Measurements from ENCODE around the gene SLC24A4. TPM values are rescaled to one million over a fixed set of nuclear protein-coding genes. Genes with fewer than 3 reads are reported as not detected.

The SLC24A4 gene
- total RNA-seq, 2 donors from 2014 or later = 2.7 to 4.4 TPM

GRCh38 chr14:92308716-92309115 is 14.2 kb upstream of the SLC24A4 start:
- ATAC-seq (ENCODE audit: insufficient number of reproducible peaks, low FRiP score, low read depth) = no peak
- H3K36me3 ChIP-seq = no peaks in the 10 kb centered on the region
- TF ChIP-seq, protein P1, sequence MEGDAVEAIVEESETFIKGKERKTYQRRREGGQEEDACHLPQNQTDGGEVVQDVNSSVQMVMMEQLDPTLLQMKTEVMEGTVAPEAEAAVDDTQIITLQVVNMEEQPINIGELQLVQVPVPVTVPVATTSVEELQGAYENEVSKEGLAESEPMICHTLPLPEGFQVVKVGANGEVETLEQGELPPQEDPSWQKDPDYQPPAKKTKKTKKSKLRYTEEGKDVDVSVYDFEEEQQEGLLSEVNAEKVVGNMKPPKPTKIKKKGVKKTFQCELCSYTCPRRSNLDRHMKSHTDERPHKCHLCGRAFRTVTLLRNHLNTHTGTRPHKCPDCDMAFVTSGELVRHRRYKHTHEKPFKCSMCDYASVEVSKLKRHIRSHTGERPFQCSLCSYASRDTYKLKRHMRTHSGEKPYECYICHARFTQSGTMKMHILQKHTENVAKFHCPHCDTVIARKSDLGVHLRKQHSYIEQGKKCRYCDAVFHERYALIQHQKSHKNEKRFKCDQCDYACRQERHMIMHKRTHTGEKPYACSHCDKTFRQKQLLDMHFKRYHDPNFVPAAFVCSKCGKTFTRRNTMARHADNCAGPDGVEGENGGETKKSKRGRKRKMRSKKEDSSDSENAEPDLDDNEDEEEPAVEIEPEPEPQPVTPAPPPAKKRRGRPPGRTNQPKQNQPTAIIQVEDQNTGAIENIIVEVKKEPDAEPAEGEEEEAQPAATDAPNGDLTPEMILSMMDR (IDR thresholded peaks at IDR 0.05) = no peak
- H3K27ac ChIP-seq = no peak overlapping the region
- no peak overlapping the region for H3K4me3 ChIP-seq
- H3K4me1 ChIP-seq (ENCODE audit: control insufficient read depth in 1 of 2, low read depth in 2 of 2) = no peaks in the 10 kb centered on the region
- no peak for DNase-seq (ENCODE audit: low spot score)
- no peaks in the 10 kb centered on the region for H3K27me3 ChIP-seq (replicated peaks; ENCODE audit: insufficient read depth)
- no peaks in the 10 kb centered on the region for H3K9me3 ChIP-seq

DNA sequence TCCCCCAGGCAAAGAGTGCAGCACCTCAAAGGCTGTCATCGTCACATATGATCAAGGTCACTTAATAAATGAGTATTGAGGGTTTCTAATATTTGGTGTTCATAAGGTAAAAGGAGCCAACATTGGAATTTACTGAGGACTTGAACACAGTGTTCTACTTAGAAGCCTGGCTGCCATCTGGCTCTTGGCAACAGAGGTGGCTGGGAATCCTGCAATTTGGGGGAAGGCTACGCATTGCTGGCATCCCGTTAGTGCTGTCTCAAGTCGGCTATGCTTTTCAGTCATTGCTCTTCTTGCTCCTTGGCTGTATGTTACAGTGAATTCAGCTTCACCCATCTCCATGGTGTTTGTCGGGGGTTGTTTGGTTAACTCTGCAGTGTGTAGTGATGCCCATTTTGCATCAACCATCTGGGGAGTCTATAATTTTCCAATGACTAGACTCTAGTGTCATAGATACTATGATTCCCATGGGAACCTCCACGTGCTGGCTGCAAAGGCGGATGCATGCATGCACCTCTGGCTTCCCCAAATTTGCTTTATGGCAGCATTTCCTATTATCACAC is 12.9 kb upstream of the SLC24A4 start:
- no peak for ATAC-seq (ENCODE audit: insufficient number of reproducible peaks, low FRiP score, low read depth)
- H3K4me1 ChIP-seq (ENCODE audit: control insufficient read depth in 1 of 2, low read depth in 2 of 2) = no peaks in the 10 kb centered on the region
- no peaks in the 10 kb centered on the region for H3K9me3 ChIP-seq
- TF ChIP-seq, protein P1 (IDR thresholded peaks at IDR 0.05) = no peak
- no peaks in the 10 kb centered on the region for H3K27me3 ChIP-seq (replicated peaks; ENCODE audit: insufficient read depth)
- H3K4me3 ChIP-seq = no peak overlapping the region
- H3K27ac ChIP-seq = no peak overlapping the region
- H3K36me3 ChIP-seq = no peaks in the 10 kb centered on the region
- no peak for DNase-seq (ENCODE audit: low spot score)

DNA sequence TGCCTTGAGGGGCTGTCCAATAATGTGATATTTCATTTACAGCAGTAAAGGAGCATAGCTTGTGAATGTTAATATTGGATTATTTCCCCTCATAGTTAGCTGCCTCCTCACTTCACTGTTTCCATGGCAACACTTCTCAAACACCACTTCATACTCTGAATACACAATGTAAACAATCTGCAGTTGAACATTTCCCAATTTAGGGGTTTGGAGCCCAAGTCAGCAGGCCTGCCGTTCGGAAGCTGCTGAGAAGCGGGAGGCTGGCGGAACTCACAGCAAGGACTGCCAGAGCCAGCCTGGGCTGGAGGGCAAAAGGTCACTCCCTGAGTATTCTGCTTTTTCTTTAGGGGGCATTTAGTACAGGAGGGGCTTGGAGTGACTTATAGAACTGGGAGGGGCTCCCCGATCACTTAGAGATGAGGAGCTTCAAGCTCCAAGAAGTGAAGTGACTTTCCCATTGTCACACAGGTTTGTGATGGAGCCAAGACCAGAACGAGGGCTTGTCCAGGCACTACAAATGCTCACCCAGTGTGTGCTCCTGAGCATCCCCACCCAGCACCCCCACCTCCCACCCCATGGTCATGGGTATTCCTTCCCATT is 12.1 kb upstream of the SLC24A4 start:
- H3K4me3 ChIP-seq = no peak overlapping the region
- ATAC-seq (ENCODE audit: insufficient number of reproducible peaks, low FRiP score, low read depth) (no peak), DNase-seq (ENCODE audit: low spot score) (no peak)
- no peaks in the 10 kb centered on the region for H3K4me1 ChIP-seq (ENCODE audit: control insufficient read depth in 1 of 2, low read depth in 2 of 2)
- H3K9me3 ChIP-seq = no peaks in the 10 kb centered on the region
- H3K27me3 ChIP-seq (replicated peaks; ENCODE audit: insufficient read depth) = no peaks in the 10 kb centered on the region
- H3K36me3 ChIP-seq = no peaks in the 10 kb centered on the region
- H3K27ac ChIP-seq = no peak overlapping the region
- TF ChIP-seq, protein P1 (IDR thresholded peaks at IDR 0.05) = no peak

DNA sequence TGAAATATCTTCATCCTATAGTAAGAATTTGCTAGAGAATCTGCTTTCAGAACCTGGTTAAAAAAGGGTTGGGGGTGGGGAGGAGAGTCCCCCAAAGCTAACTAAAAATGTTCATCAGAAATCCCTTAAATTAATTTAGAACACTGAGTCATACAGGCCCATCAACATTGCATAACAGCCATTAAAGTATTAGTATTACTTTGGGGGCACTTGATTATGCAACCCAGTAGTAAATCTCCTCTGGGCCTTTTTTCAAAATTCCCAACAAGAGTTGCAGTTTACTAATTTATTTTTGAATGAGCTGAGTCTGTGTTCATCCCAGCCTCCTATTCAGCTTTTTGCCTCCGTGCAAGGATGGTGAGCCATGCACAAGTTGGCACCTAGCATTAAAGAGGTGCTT is 8.8 kb upstream of the SLC24A4 start:
- Histone ChIP-seq H3K27ac (no peak overlapping the region), H3K27me3 (replicated peaks; ENCODE audit: insufficient read depth) (no peaks in the 10 kb centered on the region), H3K4me1 (ENCODE audit: control insufficient read depth in 1 of 2, low read depth in 2 of 2) (no peaks in the 10 kb centered on the region), H3K4me3 (no peak overlapping the region), H3K9me3 (no peaks in the 10 kb centered on the region), H3K36me3 (no peaks in the 10 kb centered on the region)
- DNase-seq (ENCODE audit: low spot score) = no peak
- TF ChIP-seq, protein P1 (IDR thresholded peaks at IDR 0.05) = no peak
- no peak for ATAC-seq (ENCODE audit: insufficient number of reproducible peaks, low FRiP score, low read depth)

GRCh38 chr14:92315050-92315805 is 7.7 kb upstream of the SLC24A4 start:
- TF ChIP-seq, protein P1 (IDR thresholded peaks at IDR 0.05) = no peak
- no peak overlapping the region for H3K27ac ChIP-seq
- H3K4me1 ChIP-seq (ENCODE audit: control insufficient read depth in 1 of 2, low read depth in 2 of 2) = no peaks in the 10 kb centered on the region
- H3K27me3 ChIP-seq (replicated peaks; ENCODE audit: insufficient read depth) = no peaks in the 10 kb centered on the region
- H3K4me3 ChIP-seq = no peak overlapping the region
- ATAC-seq (ENCODE audit: insufficient number of reproducible peaks, low FRiP score, low read depth) (no peak), DNase-seq (ENCODE audit: low spot score) (no peak)
- H3K9me3 ChIP-seq = no peaks in the 10 kb centered on the region
- no peaks in the 10 kb centered on the region for H3K36me3 ChIP-seq
